HepG2 (cell line): ENCODE results near the gene TSKU. TPM values are rescaled to one million over a fixed set of nuclear protein-coding genes. Genes with fewer than 3 reads are reported as not detected.

Experiments used
- ATAC-seq: fragments of 200-7000 bp; cut with Tn5 transposase; 3 replicates; pipeline ENCODE4 v1.9.1; 2020; ENCODE audit warnings: mild to moderate bottlenecking, moderate library complexity
- BruUV-seq: library from RNA; stranded (reverse); fragments of 400-500 nt; replicated peaks from 2 replicates; lab custom pipeline; 2021; lab: Mats Ljungman, UMichigan
- CTCF ChIA-PET: fragments of 300-600 bp; formaldehyde crosslinking; extraction: SDS; loops from one replicate; lab custom pipeline; 2021; ENCODE audit warnings: low total read pairs, inconsistent platforms, low intra/inter-chr PET ratio; lab: Yijun Ruan, JAX
- POLR2A ChIA-PET: fragments of 350-600 bp; sonication (Branson Sonifier 250); formaldehyde crosslinking; loops from one replicate; lab custom pipeline; 2020; ENCODE audit warnings: antibody characterized with exemption, inconsistent platforms; lab: Yijun Ruan, JAX
- DNase-seq: peaks from one replicate; pipeline ENCODE4 v3.0.0-alpha.2; 2015; ENCODE audit warnings: low spot score
- FAIRE-seq: peaks from 3 replicates; lab custom pipeline; 2011; peaks lifted over from hg19 to GRCh38; lab: Jason Lieb, UNC
- H2AFZ ChIP-seq: one replicate; pipeline ENCODE4 v1.6.1; 2011; ENCODE audit warnings: low read length, inconsistent platforms
- H3K27ac ChIP-seq: fragments of 300-600 bp; 3 replicates; pipeline ENCODE4 v1.8.0; 2011; ENCODE audit warnings: mixed run types, mild to moderate bottlenecking, mixed read lengths, low read length, inconsistent platforms; ENCODE audit not compliant: insufficient read depth; ENCODE audit errors: extremely low read length
- H3K27me3 ChIP-seq, 2 experiments: fragments of 200-600 bp in 1 of 2; 2 replicates in 1 of 2; 3 replicates in 1 of 2; pipeline versions ENCODE4 v1.6.0 to v1.8.0; 2011; ENCODE audit warnings: low read length in 2 of 2, mild to moderate bottlenecking in 2 of 2, moderate library complexity in 2 of 2, inconsistent platforms in 1 of 2; ENCODE audit not compliant: insufficient read depth in 2 of 2, control insufficient read depth in 1 of 2
- H3K36me3 ChIP-seq, 2 experiments: fragments of 200-600 bp in 1 of 2; replicated peaks in 1 of 2; 2 replicates in 1 of 2; 3 replicates in 1 of 2; pipeline versions ENCODE4 v1.5.1 to v1.8.0; 2011; ENCODE audit warnings: low read length in 2 of 2, inconsistent platforms in 1 of 2; ENCODE audit not compliant: insufficient read depth in 2 of 2, control insufficient read depth in 1 of 2
- H3K4me1 ChIP-seq: 2 replicates; pipeline ENCODE4 v1.5.1; 2012; ENCODE audit warnings: low read length, inconsistent platforms; ENCODE audit not compliant: insufficient read depth
- H3K4me2 ChIP-seq: 2 replicates; pipeline ENCODE4 v1.6.0; 2011; ENCODE audit warnings: low read depth, low read length, inconsistent platforms
- H3K4me3 ChIP-seq, 3 experiments: fragments of 200-600 bp in 1 of 3; sonication (generic), shearing (Covaris generic) in 1 of 3; replicated peaks in 1 of 3; 2 replicates each; pipeline ENCODE4 v1.5.1; 2011 to 2016; ENCODE audit warnings: low read length in 3 of 3, inconsistent platforms in 2 of 3, low read depth in 2 of 3, mild to moderate bottlenecking in 2 of 3, control low read depth in 1 of 3, mixed read lengths in 1 of 3; ENCODE audit not compliant: insufficient read depth in 1 of 3
- H3K79me2 ChIP-seq: one replicate; pipeline ENCODE4 v1.6.1; 2011; ENCODE audit warnings: low read length, inconsistent platforms; ENCODE audit not compliant: insufficient read depth
- H3K9ac ChIP-seq: 2 replicates; pipeline ENCODE4 v1.6.0; 2011; ENCODE audit warnings: mild to moderate bottlenecking, low read depth, low read length, inconsistent platforms; ENCODE audit not compliant: insufficient read depth
- H3K9me3 ChIP-seq: 2 replicates; pipeline ENCODE4 v1.5.1; 2012; ENCODE audit warnings: mild to moderate bottlenecking, low read length
- H4K20me1 ChIP-seq: 2 replicates; pipeline ENCODE4 v1.6.0; 2011; ENCODE audit warnings: inconsistent platforms, mild to moderate bottlenecking, low read length, moderate library complexity; ENCODE audit not compliant: insufficient read depth
- CHCHD3 ChIP-seq: sonication (generic); formaldehyde crosslinking; IDR thresholded peaks from 2 replicates; pipeline ENCODE4 v1.8.0; 2022; ENCODE audit warnings: mild to moderate bottlenecking, missing genetic modification reagents, moderate library complexity
- EZH2 ChIP-seq: conservative IDR thresholded peaks from 2 replicates; pipeline ENCODE4 v1.6.1; 2012; ENCODE audit warnings: mild to moderate bottlenecking, low read depth, low read length, moderate library complexity
- FOXA1 ChIP-seq, 2 experiments: fragments of 450-650 bp in 1 of 2; sonication (generic) in 1 of 2; formaldehyde crosslinking in 1 of 2; IDR thresholded peaks; 2 replicates each; pipeline versions ENCODE4 v1.4.0 to v1.6.1; 2016 to 2020; ENCODE audit warnings: missing genetic modification reagents in 1 of 2
- HNRNPL ChIP-seq: fragments of 200-400 bp; formaldehyde crosslinking; IDR thresholded peaks from 2 replicates; pipeline ENCODE4 v1.6.1; 2017; ENCODE audit warnings: mild to moderate bottlenecking, low read depth, low read length
- IKZF1 ChIP-seq: fragments of 450-650 bp; IDR thresholded peaks from 2 replicates; pipeline ENCODE4 v1.7.1; 2016
- LCORL ChIP-seq, 2 experiments: fragments of 450-650 bp in 1 of 2; sonication (generic) in 1 of 2; formaldehyde crosslinking in 1 of 2; IDR thresholded peaks; 2 replicates each; pipeline versions ENCODE4 v1.5.0 to v1.6.1; 2017 to 2020; ENCODE audit warnings: antibody characterized with exemption in 1 of 2, missing genetic modification reagents in 1 of 2
- NCOA2 ChIP-seq: sonication (generic); formaldehyde crosslinking; IDR thresholded peaks from 2 replicates; pipeline ENCODE4 v1.8.0; 2022; ENCODE audit warnings: inconsistent platforms
- NFYB ChIP-seq: sonication (generic); formaldehyde crosslinking; IDR thresholded peaks from 2 replicates; pipeline ENCODE4 v1.4.0; 2020; ENCODE audit warnings: missing genetic modification reagents
- TCF7 ChIP-seq: sonication (generic); IDR thresholded peaks from 2 replicates; pipeline ENCODE4 v1.6.1; 2016; ENCODE audit warnings: antibody characterized with exemption, low read depth
- ZMYM3 ChIP-seq: sonication (generic); formaldehyde crosslinking; IDR thresholded peaks from 2 replicates; pipeline ENCODE4 v1.5.1; 2020; ENCODE audit warnings: mild to moderate bottlenecking, missing genetic modification reagents
- ZNF329 ChIP-seq: sonication (generic); formaldehyde crosslinking; IDR thresholded peaks from 2 replicates; pipeline ENCODE4 v1.9.0; 2021; ENCODE audit warnings: low read depth, mild to moderate bottlenecking, missing genetic modification reagents
- WGBS: methylation state at CpG from one replicate; pipeline ENCODE4 v1.1.6; 2017; ENCODE audit warnings: low lambda C conversion rate; 5-methylcytosine and 5-hydroxymethylcytosine counted together
- in situ Hi-C: cut with HindIII; loops from 2 replicates; pipeline ENCODE4 v1.10.0; 2017; ENCODE audit warnings: low pct_unique_long_range_greater_than_20kb; ENCODE audit not compliant: extremely low pct_ligation_motif_present
- intact Hi-C: fragments of 100-400 bp; cut with micrococcal nuclease; formaldehyde crosslinking; loops from one replicate; pipeline ENCODE4 v1.10.0; 2022; ENCODE audit not compliant: unreplicated experiment
- polyA plus RNA-seq, 8 experiments: library from polyadenylated mRNA; depleted of rRNA in 3 of 8; stranded (reverse) in 7 of 8; unstranded in 1 of 8; fragments of >200 nt; fragmentation: Illumina TruSeq in 4 of 8; extraction: Trizol in 4 of 8; gene quantifications; 2 replicates each; pipeline versions ENCODE4 v1.2.1 to v1.2.3, GENCODE V29; 2011 to 2016; ENCODE audit warnings: low read depth in 4 of 8, missing spikeins in 1 of 8, mixed read lengths in 1 of 8; ENCODE audit not compliant: insufficient read depth in 1 of 8
- total RNA-seq, 5 experiments: library from RNA; depleted of rRNA; stranded (reverse); fragments of >200 nt; fragmentation: Illumina TruSeq; extraction: Trizol; gene quantifications; 2 replicates each; pipeline ENCODE4 v1.2.3, GENCODE V29; 2016; ENCODE audit warnings: low read depth in 1 of 5
- TF ChIP-seq, protein P1 (sequence below): sonication (generic); formaldehyde crosslinking; IDR thresholded peaks from 2 replicates; pipeline ENCODE4 v1.9.0; 2022; ENCODE audit warnings: low read depth, missing genetic modification reagents
- TF ChIP-seq, protein P2 (sequence below): sonication (generic); formaldehyde crosslinking; IDR thresholded peaks from 2 replicates; pipeline ENCODE4 v1.4.0; 2020; ENCODE audit warnings: mild to moderate bottlenecking, missing genetic modification reagents
- TF ChIP-seq, protein P3 (sequence below): sonication (generic); formaldehyde crosslinking; conservative IDR thresholded peaks from 2 replicates; pipeline ENCODE4 v1.4.0; 2020; ENCODE audit warnings: mild to moderate bottlenecking, missing genetic modification reagents, moderate library complexity
- TF ChIP-seq, protein P4 (sequence below): sonication (generic); formaldehyde crosslinking; IDR thresholded peaks from 2 replicates; pipeline ENCODE4 v1.5.0; 2020; ENCODE audit warnings: missing genetic modification reagents

TSKU gene
- total and polyA plus RNA-seq, 2 of the 13 experiments (the other 11 are each of a cell fraction or from before 2014, with no cell fraction given) = 20.3 to 21.4 TPM

DNA sequence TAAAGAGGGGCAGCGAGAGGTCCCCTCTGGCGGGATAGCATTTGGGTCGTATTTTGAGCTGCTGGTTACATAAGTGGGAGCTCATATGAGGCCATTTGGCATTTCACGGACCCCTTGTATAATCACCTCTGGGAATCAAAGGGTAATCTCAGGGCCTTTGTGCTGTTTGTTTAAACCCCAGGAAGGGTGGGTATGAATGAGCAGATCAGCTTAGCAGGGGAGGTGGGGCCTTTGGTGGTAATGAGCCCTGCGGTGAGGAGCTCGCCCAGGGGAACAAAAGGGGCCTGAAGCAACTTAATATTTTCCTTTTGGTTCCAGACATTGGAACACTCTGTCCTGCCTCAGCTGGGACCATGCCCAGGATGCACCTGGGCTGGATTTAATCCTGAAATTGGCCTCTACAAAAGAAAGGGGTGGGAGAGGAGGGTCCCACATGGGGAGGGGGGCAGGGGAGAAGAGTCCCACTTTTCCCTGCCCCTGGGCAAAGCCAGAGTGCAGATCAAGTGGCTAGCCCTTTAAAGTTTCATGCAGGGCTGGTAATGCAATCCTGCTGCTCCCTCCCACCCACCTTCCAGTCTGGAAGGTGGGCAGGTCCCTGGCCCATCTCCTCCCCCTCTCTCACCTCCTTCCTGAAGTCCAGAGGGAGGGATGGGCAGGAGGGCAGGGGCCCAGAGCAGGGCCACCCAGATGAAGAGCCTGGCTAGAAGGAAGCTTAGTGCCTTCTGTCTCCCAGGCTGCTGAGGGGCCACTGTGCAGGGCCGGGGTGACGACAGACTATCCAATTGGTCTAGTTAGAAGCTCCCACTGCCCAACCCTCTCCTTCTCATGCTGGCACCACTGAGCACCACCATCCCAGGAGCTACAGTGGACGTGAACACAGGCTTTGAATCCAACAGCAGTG is 10.5 kb downstream of the TSKU start:
- H3K79me2 ChIP-seq = peaks cover 63% of the 10 kb centered on the region
- H2AFZ ChIP-seq = no peak overlapping the region
- intact Hi-C loops (loop anchor here (1.0 kb wide), 1 partner anchor 8 kb away; no protein-coding TSS in a partner anchor), in situ Hi-C loops (loop anchor here (10.0 kb wide), 1 partner anchor 49 kb away; no protein-coding TSS in a partner anchor)
- H3K9ac ChIP-seq = peak overlapping the region; percentile 35
- H3K36me3 ChIP-seq = peaks cover 0 to 25% of the 10 kb centered on the region in 2 experiments; a peak in 3 of 5 replicates
- no peaks in the 10 kb centered on the region for H3K27me3 ChIP-seq
- DNase-seq (peak; percentile 86), FAIRE-seq (peak; percentile 85), ATAC-seq (peak; percentile 81)
- H3K4me3 ChIP-seq = peak overlapping the region in 1 of 3 experiments; percentile 44; a peak in 2 of 6 replicates
- peak overlapping the region; percentile 77 for H3K27ac ChIP-seq
- peak overlapping the region; percentile 71 for H3K4me2 ChIP-seq
- no TSS peak for BruUV-seq
- ChIA-PET CTCF (no interaction called here), POLR2A (interaction anchor here (0.7 to 1.6 kb wide), 4 partner anchors 8 to 28 kb away, joined by 3 to 8 read pairs (median 6); partner anchors contain the start of gene TSKU)
- H4K20me1 ChIP-seq = peaks cover 27% of the 10 kb centered on the region
- H3K9me3 ChIP-seq = no peaks in the 10 kb centered on the region
- H3K4me1 ChIP-seq = peaks cover 70% of the 10 kb centered on the region
- 9% methylated on average over 5 of the region's 9 CpGs for WGBS
- TF ChIP-seq ZNF329 (CRISPR knock-in tag) (no peak), TCF7 (peak; percentile 36), ZMYM3 (CRISPR knock-in tag) (0 out of 2 replicates have a peak, but pooled peaks have one; percentile 4), NFYB (CRISPR knock-in tag) (no peak), FOXA1 (IDR thresholded peaks at IDR 0.05) (no peak), FOXA1 (CRISPR knock-in tag; IDR thresholded peaks at IDR 0.05) (peak; percentile 45; the same call in 1 of the 2 replicates), LCORL (IDR thresholded peaks at IDR 0.05) (no peak), LCORL (CRISPR knock-in tag; IDR thresholded peaks at IDR 0.05) (peak; percentile 87), NCOA2 (CRISPR knock-in tag) (peak; percentile 50; the same call in 1 of the 2 replicates), CHCHD3 (CRISPR knock-in tag) (no peak), HNRNPL (no peak), EZH2 (no peak), IKZF1 (no peak)
- TF ChIP-seq, protein P1, sequence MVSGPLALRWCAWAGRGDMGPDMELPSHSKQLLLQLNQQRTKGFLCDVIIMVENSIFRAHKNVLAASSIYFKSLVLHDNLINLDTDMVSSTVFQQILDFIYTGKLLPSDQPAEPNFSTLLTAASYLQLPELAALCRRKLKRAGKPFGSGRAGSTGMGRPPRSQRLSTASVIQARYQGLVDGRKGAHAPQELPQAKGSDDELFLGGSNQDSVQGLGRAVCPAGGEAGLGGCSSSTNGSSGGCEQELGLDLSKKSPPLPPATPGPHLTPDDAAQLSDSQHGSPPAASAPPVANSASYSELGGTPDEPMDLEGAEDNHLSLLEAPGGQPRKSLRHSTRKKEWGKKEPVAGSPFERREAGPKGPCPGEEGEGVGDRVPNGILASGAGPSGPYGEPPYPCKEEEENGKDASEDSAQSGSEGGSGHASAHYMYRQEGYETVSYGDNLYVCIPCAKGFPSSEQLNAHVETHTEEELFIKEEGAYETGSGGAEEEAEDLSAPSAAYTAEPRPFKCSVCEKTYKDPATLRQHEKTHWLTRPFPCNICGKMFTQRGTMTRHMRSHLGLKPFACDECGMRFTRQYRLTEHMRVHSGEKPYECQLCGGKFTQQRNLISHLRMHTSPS (CRISPR knock-in tag) = peak; percentile 56; the same call in 1 of the 2 replicates
- TF ChIP-seq, protein P2, sequence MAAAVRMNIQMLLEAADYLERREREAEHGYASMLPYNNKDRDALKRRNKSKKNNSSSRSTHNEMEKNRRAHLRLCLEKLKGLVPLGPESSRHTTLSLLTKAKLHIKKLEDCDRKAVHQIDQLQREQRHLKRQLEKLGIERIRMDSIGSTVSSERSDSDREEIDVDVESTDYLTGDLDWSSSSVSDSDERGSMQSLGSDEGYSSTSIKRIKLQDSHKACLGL (CRISPR knock-in tag) = no peak
- TF ChIP-seq, protein P3, sequence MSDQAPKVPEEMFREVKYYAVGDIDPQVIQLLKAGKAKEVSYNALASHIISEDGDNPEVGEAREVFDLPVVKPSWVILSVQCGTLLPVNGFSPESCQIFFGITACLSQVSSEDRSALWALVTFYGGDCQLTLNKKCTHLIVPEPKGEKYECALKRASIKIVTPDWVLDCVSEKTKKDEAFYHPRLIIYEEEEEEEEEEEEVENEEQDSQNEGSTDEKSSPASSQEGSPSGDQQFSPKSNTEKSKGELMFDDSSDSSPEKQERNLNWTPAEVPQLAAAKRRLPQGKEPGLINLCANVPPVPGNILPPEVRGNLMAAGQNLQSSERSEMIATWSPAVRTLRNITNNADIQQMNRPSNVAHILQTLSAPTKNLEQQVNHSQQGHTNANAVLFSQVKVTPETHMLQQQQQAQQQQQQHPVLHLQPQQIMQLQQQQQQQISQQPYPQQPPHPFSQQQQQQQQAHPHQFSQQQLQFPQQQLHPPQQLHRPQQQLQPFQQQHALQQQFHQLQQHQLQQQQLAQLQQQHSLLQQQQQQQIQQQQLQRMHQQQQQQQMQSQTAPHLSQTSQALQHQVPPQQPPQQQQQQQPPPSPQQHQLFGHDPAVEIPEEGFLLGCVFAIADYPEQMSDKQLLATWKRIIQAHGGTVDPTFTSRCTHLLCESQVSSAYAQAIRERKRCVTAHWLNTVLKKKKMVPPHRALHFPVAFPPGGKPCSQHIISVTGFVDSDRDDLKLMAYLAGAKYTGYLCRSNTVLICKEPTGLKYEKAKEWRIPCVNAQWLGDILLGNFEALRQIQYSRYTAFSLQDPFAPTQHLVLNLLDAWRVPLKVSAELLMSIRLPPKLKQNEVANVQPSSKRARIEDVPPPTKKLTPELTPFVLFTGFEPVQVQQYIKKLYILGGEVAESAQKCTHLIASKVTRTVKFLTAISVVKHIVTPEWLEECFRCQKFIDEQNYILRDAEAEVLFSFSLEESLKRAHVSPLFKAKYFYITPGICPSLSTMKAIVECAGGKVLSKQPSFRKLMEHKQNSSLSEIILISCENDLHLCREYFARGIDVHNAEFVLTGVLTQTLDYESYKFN = peak; percentile 77
- TF ChIP-seq, protein P4, sequence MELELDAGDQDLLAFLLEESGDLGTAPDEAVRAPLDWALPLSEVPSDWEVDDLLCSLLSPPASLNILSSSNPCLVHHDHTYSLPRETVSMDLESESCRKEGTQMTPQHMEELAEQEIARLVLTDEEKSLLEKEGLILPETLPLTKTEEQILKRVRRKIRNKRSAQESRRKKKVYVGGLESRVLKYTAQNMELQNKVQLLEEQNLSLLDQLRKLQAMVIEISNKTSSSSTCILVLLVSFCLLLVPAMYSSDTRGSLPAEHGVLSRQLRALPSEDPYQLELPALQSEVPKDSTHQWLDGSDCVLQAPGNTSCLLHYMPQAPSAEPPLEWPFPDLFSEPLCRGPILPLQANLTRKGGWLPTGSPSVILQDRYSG (CRISPR knock-in tag) = no peak
